Measurements from ENCODE around the gene CCN5. TPM values are rescaled to one million over a fixed set of nuclear protein-coding genes. Genes with fewer than 3 reads are reported as not detected.
A peak's percentile ranks its signal among the peaks of the same experiment; 100 is the strongest.

CCN5 gene
- total and polyA plus RNA-seq, 2 of the 13 experiments (the other 11 are each of a cell fraction or from before 2014, with no cell fraction given): 0.12 TPM; not detected in 1

DNA sequence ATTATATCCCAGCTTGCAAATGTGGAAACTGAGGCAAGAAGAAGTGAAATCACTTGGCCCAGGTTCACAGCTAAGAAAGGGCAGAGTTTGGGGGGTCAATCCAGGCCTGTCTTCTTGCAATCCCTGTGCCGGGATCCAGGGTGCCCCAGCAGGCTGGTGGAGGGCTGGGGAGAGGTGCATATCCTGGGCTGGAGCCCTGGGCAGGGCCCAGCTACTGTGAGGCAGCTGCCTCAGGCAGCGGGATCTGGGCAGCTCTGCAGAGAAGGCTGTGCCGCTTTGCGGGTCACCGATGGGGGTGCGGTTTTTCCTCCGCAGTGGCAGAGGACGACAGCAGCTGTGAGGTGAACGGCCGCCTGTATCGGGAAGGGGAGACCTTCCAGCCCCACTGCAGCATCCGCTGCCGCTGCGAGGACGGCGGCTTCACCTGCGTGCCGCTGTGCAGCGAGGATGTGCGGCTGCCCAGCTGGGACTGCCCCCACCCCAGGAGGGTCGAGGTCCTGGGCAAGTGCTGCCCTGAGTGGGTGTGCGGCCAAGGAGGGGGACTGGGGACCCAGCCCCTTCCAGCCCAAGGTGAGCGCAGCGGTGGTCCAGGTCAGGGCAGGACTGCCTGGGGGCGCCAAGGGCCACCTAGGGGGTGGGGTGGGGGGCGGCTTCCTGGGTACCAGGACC, 9.4 kb downstream of the CCN5 start:
- Histone ChIP-seq H3K4me3 (replicated peaks in 1 of 3; ENCODE audit: insufficient read depth in 1 of 3, low read depth in 2 of 3, low read length in 3 of 3) (no peak overlapping the region), H3K27me3 (ENCODE audit: control insufficient read depth in 1 of 2, insufficient read depth in 2 of 2, low read length in 2 of 2) (peaks cover 0 to 37% of the 10 kb centered on the region in 2 experiments; a peak in 3 of 5 replicates), H3K79me2 (ENCODE audit: insufficient read depth, low read length) (no peaks in the 10 kb centered on the region), H3K4me1 (ENCODE audit: insufficient read depth, low read length) (peaks cover 7% of the 10 kb centered on the region; the same call in 1 of the 2 replicates), H3K9ac (ENCODE audit: insufficient read depth, low read depth, low read length) (no peak overlapping the region), H4K20me1 (ENCODE audit: insufficient read depth, low read length) (no peaks in the 10 kb centered on the region), H3K9me3 (ENCODE audit: low read length) (no peaks in the 10 kb centered on the region), H3K27ac (ENCODE audit: extremely low read length, insufficient read depth, low read length) (no peak overlapping the region), H3K36me3 (replicated peaks in 1 of 2; ENCODE audit: control insufficient read depth in 1 of 2, insufficient read depth in 2 of 2, low read length in 2 of 2) (no peaks in the 10 kb centered on the region), H2AFZ (ENCODE audit: low read length) (no peak overlapping the region), H3K4me2 (ENCODE audit: low read depth, low read length) (no peak overlapping the region)
- ChIA-PET POLR2A (no interaction called here), CTCF (ENCODE audit: low intra/inter-chr PET ratio, low total read pairs) (no interaction called here)
- no TSS peak for BruUV-seq (replicated peaks)
- TF ChIP-seq ZBTB21 (CRISPR knock-in tag; IDR thresholded peaks at IDR 0.05) (no peak), ZNF33B (CRISPR knock-in tag; IDR thresholded peaks at IDR 0.05) (no peak), GABPB1 (CRISPR knock-in tag; IDR thresholded peaks at IDR 0.05) (peak; percentile 19; the same call in 1 of the 2 replicates), ZNF768 (CRISPR knock-in tag; IDR thresholded peaks at IDR 0.05) (peak; percentile 22; the same call in 1 of the 2 replicates), SETDB1 (CRISPR knock-in tag; IDR thresholded peaks at IDR 0.05; ENCODE audit: borderline replicate concordance) (no peak), ZBTB1 (CRISPR knock-in tag; IDR thresholded peaks at IDR 0.05; ENCODE audit: borderline replicate concordance) (no peak), ZNF557 (CRISPR knock-in tag; IDR thresholded peaks at IDR 0.05) (no peak), NFYB (CRISPR knock-in tag; IDR thresholded peaks at IDR 0.05) (no peak), ZNF44 (CRISPR knock-in tag; IDR thresholded peaks at IDR 0.05) (no peak), REL (CRISPR knock-in tag; conservative IDR thresholded peaks at IDR 0.05) (no peak), SUZ12 (IDR thresholded peaks at IDR 0.05; ENCODE audit: low read depth, low read length) (no peak)
- TF ChIP-seq, protein P1, sequence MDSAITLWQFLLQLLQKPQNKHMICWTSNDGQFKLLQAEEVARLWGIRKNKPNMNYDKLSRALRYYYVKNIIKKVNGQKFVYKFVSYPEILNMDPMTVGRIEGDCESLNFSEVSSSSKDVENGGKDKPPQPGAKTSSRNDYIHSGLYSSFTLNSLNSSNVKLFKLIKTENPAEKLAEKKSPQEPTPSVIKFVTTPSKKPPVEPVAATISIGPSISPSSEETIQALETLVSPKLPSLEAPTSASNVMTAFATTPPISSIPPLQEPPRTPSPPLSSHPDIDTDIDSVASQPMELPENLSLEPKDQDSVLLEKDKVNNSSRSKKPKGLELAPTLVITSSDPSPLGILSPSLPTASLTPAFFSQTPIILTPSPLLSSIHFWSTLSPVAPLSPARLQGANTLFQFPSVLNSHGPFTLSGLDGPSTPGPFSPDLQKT (CRISPR knock-in tag; IDR thresholded peaks at IDR 0.05; ENCODE audit: borderline replicate concordance): no peak
- TF ChIP-seq, protein P2, sequence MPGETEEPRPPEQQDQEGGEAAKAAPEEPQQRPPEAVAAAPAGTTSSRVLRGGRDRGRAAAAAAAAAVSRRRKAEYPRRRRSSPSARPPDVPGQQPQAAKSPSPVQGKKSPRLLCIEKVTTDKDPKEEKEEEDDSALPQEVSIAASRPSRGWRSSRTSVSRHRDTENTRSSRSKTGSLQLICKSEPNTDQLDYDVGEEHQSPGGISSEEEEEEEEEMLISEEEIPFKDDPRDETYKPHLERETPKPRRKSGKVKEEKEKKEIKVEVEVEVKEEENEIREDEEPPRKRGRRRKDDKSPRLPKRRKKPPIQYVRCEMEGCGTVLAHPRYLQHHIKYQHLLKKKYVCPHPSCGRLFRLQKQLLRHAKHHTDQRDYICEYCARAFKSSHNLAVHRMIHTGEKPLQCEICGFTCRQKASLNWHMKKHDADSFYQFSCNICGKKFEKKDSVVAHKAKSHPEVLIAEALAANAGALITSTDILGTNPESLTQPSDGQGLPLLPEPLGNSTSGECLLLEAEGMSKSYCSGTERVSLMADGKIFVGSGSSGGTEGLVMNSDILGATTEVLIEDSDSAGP (CRISPR knock-in tag; IDR thresholded peaks at IDR 0.05; ENCODE audit: borderline replicate concordance): no peak
- TF ChIP-seq, protein P3, sequence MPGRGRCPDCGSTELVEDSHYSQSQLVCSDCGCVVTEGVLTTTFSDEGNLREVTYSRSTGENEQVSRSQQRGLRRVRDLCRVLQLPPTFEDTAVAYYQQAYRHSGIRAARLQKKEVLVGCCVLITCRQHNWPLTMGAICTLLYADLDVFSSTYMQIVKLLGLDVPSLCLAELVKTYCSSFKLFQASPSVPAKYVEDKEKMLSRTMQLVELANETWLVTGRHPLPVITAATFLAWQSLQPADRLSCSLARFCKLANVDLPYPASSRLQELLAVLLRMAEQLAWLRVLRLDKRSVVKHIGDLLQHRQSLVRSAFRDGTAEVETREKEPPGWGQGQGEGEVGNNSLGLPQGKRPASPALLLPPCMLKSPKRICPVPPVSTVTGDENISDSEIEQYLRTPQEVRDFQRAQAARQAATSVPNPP (CRISPR knock-in tag; IDR thresholded peaks at IDR 0.05): no peak
- in situ Hi-C loops (cut with HindIII; ENCODE audit: extremely low pct_ligation_motif_present, low pct_unique_long_range_greater_than_20kb) (no loop called here), intact Hi-C loops (cut with micrococcal nuclease; ENCODE audit: unreplicated experiment) (no loop called here)
- no peak for ATAC-seq
- FAIRE-seq: no peak
- WGBS (ENCODE audit: low lambda C conversion rate): 65% methylated on average over 26 of the region's 26 CpGs
- DNase-seq (ENCODE audit: low spot score): no peak
